GM19397 (cell line): ENCODE measurements around the gene CREB5.

Source experiments
- ATAC-seq: cut with Tn5 transposase; IDR thresholded peaks from one replicate; pipeline ENCODE4 v1.9.1; 2021; ENCODE audit warnings: mild to moderate bottlenecking, moderate library complexity; ENCODE audit not compliant: unreplicated experiment

The CREB5 gene

GRCh38 chr7:28726555-28726954 lies 314.2 kb downstream of the CREB5 start:
- no peak for ATAC-seq

DNA sequence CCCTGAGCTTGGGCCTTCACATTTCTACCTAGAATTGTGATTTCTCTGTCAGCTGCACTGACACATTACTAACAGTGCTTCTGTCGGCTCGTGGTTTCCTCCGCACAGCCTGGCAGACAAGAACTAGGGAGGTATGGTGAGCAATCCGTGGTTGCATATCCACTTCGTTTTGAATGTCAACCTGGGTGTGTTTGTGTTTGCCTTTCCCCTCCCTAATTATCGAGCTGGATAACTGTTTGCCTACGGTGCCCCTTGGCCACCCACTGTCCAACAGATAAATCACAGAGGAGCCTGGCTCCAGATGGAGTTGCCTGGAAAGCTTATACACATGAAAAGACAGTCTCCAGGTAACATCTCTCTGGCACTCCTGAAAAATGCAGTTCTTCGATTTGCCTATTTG lies 317.0 kb downstream of the CREB5 start:
- ATAC-seq, result no peak

- no peak for ATAC-seq
These were observed 317.4 kb downstream of the CREB5 start for GRCh38 chr7:28729727-28730126.

- no peak for ATAC-seq
These were observed 318.9 kb downstream of the CREB5 start for GRCh38 chr7:28731092-28731658.

GRCh38 chr7:28732071-28732869 lies 320.0 kb downstream of the CREB5 start:
- no peak for ATAC-seq

DNA sequence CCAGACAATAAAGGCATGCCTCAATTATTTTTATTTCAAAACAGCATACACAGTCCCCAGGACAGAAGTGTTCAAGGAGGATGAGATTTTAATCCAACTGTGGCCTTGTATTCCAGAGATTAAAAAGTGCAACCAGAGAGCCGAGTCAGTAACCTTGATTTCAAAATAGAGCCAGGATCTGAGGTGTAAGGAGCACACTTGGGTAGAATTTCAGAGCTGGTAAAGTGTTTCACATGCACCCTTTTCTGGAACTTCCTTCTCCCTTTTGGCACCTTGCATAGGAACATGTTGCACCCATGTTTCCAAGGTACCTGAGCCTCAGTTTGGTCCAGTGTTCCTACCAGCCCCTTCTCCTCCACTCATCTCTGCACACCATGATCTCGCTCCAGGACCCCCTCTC lies 320.7 kb downstream of the CREB5 start:
- no peak for ATAC-seq

DNA sequence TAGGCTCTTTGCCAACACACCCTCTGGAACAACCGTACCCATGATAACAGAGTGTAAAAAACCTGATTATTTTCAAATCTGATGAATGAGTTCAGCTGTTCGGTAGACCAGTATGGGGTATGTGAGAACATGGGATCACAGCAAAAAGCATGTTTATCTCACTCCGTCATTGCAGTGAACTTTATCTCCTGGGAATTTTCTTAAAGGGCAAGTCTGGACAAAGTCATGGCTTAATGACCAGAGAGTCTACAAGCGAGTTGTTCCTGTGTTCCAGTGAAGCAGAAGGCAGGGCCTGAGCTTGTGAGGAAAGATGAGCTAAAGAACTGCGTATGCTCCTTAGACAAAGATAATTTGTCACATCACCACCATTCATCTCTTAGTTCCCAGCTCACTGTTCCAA lies 326.1 kb downstream of the CREB5 start:
- ATAC-seq, result no peak

GRCh38 chr7:28739128-28739527 lies 326.8 kb downstream of the CREB5 start:
- ATAC-seq, result no peak

- no peak for ATAC-seq
These were observed 327.5 kb downstream of the CREB5 start for GRCh38 chr7:28739826-28740225.

DNA sequence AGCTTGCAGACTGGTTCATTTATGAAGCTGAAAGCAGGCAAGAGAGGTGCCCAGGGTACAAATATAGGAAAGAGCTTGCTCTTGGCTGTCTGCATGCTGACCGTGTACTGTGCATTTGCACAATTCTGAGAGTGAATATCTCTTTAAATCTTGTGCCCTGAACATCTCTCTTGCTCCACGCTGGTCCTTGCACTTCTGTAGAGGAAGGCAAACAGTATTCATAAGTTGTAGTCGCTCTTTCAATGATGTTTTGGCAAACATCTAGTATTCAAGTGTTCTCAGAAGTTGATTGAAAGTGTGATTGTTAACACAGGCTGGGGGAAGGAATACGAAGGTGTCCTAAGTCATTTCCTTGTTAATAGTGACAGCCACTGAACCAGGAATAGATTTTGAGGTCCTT lies 332.6 kb downstream of the CREB5 start:
- ATAC-seq, result no peak

GRCh38 chr7:28745351-28745750 lies 333.0 kb downstream of the CREB5 start:
- no peak for ATAC-seq

DNA sequence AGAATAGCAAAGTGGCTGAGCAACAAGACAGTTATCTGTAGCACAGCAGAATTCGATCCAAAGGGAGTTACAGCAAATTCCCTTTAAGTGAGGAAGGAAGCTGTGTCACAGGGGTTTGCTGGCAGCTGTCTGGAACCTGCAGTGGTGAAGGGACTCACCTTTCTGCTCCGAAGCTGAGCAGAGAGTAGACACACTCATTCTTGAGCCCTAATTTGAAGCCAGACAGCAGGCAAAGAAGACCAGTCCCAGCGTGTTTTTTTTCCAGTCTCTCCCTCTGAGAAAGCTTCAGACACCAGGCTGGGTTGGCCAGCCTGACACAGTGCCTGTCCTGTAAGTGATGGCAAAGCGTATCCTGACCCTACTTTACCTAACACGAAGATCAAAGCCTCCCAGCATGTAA lies 335.1 kb downstream of the CREB5 start:
- no peak for ATAC-seq

- ATAC-seq, result no peak
These were observed 335.5 kb downstream of the CREB5 start for GRCh38 chr7:28747854-28748253.

DNA sequence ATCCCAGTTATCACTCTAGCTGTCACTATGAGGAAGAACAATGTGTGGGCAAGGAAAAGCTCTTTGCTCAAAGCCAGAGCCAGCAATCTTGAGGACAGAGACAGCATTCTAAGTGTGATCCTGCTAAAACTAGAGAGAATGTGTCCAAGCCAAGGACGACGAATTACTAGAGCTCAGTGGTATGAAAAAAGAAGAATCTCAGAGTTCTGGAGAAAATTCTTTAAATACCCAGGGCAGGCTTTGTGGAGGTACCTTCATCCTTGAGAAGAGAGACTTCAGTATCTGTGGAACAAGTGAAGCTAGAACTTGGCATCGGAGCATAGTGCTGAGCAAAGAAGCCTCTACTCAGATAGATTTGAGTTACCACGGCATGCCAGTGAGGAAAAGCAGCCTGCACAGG lies 336.0 kb downstream of the CREB5 start:
- ATAC-seq, result no peak

- no peak for ATAC-seq
These were observed 336.7 kb downstream of the CREB5 start for GRCh38 chr7:28748933-28749584.

DNA sequence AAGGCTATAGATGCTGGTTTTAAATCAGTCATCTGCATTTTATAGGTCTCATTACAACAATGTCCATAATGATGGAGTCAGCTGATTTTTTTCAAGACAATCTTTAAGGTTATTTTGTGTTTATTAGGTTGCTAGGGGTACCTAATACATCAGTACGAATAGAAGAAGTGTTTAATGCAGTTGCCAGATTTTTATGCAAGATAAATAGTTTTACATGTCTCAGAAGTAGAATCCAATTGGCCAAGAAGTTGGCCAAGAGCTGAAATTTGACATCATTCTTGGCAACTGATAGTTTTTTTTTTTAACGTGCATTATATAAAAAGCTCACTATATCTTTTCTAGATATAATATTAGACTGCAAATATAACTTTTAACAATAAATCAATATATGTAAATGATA lies 337.3 kb downstream of the CREB5 start:
- no peak for ATAC-seq

GRCh38 chr7:28750981-28751380 lies 338.7 kb downstream of the CREB5 start:
- no peak for ATAC-seq

- ATAC-seq, result no peak
These were observed 341.3 kb downstream of the CREB5 start for GRCh38 chr7:28753613-28754012.

GRCh38 chr7:28754027-28754426 lies 341.7 kb downstream of the CREB5 start:
- no peak for ATAC-seq

GRCh38 chr7:28754447-28754846 lies 342.1 kb downstream of the CREB5 start:
- ATAC-seq, result no peak

GRCh38 chr7:28755255-28755654 lies 342.9 kb downstream of the CREB5 start:
- no peak for ATAC-seq

DNA sequence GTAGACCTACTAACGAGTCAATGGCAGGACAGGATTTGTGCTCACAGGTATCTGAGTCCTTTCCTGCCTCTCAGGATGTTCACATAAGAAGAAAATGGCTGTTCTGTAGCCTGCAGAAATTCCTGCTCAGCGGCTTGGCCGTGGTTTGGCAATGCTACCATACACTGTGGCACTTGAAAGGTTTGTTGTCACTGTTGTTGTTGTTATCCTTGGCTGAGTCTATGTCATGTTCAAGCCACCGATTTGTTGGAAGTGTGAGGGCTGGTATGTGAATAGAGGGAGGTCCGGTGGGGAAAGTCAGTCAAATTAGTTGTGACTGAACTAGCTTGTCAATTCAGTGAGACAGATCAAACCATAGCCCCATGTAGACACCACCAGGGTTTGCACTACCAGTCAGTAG lies 345.9 kb downstream of the CREB5 start:
- ATAC-seq, result no peak
